HUES64 (cell line): ENCODE measurements around the gene DYSF.

Experiments
- H3K27ac ChIP-seq: 2 replicates; pipeline ENCODE4 v1.7.0; 2013; ENCODE audit warnings: low read depth, low read length, inconsistent platforms
- H3K27me3 ChIP-seq: 2 replicates; pipeline ENCODE4 v1.6.1; 2013; ENCODE audit warnings: mild to moderate bottlenecking, low read length; ENCODE audit not compliant: insufficient read depth
- H3K36me3 ChIP-seq: 2 replicates; pipeline ENCODE4 v1.6.1; 2013; ENCODE audit warnings: mild to moderate bottlenecking, low read length; ENCODE audit not compliant: insufficient read depth
- H3K4me1 ChIP-seq: 2 replicates; pipeline ENCODE4 v1.6.1; 2013; ENCODE audit warnings: mild to moderate bottlenecking, low read length, moderate library complexity; ENCODE audit not compliant: insufficient read depth
- H3K4me3 ChIP-seq: 2 replicates; pipeline ENCODE4 v1.5.1; 2013; ENCODE audit warnings: mild to moderate bottlenecking, low read length, moderate library complexity
- H3K9ac ChIP-seq: 2 replicates; pipeline ENCODE4 v1.6.1; 2013; ENCODE audit warnings: mild to moderate bottlenecking, low read depth, low read length
- H3K9me3 ChIP-seq: 2 replicates; pipeline ENCODE4 v1.6.1; 2013; ENCODE audit warnings: low read depth, low read length; ENCODE audit not compliant: insufficient read depth
- WGBS: fragments of 150-250, 120-280 bp; methylation state at CpG from one replicate; pipeline ENCODE4 v1.1.7; 2013; ENCODE audit warnings: missing lambda C conversion rate; 5-methylcytosine and 5-hydroxymethylcytosine counted together

DYSF gene

DNA sequence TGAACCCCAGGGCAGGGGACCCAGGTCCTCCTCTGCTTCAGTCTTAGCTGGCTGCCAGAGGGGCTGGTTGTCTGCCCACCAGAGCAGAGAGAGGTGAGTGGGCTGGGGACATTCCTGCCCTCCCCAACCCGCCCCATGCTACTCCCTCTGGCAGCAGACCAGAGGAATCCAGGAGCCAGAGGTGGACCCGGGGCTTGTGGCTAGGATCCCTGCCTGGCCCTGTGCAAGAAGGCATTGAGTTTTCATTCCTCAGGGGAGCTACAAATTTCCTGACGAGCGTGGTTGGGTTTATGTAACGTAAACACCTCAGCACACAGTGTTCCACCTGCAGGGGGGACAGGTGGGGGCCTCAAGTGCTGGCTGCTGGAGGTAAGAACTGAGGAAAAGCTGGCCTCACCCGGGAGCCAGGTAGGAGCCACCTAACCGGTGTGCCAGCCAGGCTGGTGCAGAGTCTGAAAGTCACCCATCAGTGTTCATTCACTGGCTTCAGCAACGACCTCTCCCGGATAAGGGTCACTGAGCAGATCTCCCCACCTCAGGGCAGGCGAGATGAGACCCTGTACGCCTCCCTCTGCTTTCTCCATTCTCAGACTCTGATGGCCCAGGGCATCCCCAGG, 246.8 kb downstream of the DYSF start:
- Histone ChIP-seq H3K9ac (no peak overlapping the region), H3K4me3 (no peak overlapping the region), H3K4me1 (0 out of 2 replicates have a peak, but pooled peaks cover under 1% of the 10 kb centered on the region), H3K36me3 (no peaks in the 10 kb centered on the region), H3K27ac (no peak overlapping the region), H3K27me3 (no peaks in the 10 kb centered on the region), H3K9me3 (peaks cover 7% of the 10 kb centered on the region; the same call in 1 of the 2 replicates)
- WGBS: 86% methylated on average over 10 of the region's 11 CpGs

DNA sequence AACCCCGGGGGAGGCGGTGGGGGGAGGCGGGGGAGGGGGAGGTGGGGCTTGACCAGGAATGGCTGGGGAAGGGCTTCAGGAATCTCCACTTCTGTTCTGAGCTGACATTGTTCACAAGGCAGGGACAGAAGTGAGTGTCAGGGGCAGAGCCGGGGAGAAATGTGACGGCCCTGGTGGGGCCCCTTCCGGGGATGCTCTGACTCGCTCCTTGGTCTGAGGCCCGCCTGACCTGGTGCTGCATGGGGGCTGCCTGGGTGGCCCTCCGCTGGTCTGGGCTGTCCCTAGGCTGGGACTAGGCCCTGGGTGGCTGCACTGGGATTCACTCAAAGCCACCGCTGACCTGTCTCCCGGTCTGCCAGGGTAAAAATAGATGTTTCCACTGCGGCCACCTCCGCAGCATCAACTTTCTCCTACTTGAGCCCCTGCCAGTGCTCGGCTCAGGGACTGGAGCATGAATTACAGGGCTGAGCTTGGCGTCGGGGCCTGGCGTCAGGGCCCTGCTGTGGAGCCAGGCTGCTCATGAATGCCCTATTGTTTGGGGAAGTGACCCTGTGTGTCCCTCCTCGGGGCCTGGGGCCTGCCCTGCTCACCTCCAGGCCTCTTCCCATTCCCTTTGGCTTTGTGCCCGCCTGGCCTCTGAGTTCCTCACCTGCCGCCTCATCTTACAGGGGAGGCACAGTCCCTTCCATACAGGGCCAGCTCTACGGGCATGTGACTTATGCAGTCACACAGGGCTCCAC, 247.5 kb downstream of the DYSF start:
- WGBS: 89% methylated on average over 18 of the region's 21 CpGs
- Histone ChIP-seq H3K27ac (no peak overlapping the region), H3K4me1 (no peaks in the 10 kb centered on the region), H3K36me3 (no peaks in the 10 kb centered on the region), H3K27me3 (no peaks in the 10 kb centered on the region), H3K9me3 (peaks cover 7% of the 10 kb centered on the region; the same call in 1 of the 2 replicates), H3K4me3 (no peak overlapping the region), H3K9ac (no peak overlapping the region)

DNA sequence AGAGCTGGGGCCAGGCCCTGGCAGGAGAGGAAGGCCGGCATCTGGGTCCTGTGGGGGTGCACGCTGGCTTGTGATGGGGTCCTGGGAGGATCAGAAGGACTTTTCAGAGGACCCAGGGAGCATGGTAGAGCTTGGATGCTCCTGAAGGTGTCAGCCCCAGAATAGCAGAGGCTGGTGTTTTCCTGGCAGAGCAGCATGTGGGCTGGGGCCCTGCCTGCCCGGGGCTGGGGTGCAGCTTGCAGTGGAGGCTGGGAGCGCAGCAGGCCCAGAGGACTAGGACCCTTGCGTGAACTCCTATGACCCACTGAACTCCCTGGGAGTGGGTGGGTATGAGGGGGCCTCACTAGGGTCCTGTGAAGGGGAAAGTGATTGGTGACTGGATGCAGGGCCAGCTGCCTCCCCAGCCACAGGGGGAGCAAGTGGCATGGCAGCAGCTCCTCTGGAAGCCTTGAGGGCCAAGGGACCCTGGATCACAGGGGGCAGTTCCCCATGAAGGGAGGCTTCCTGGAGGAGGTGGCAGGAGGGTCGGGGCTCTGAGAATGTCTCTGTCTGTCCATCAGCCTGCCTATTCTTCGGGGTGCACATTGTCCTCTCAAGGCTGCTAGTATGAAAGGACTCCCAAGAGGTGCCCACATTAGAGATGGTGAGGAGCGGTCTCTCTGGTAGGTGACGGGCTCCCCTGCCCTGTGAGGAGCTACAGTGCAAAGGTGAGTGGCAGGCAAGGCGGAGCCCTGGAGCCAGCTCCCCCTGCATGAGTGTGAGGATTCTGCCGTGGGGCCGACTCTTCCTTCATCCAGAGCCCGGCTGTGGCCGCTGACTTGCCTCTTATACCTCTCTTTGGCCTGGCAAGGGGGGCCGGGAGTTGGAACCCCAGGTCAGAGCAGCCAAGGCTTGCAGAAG, 249.0 kb downstream of the DYSF start:
- H3K27me3 ChIP-seq: no peaks in the 10 kb centered on the region
- no peak overlapping the region for H3K9ac ChIP-seq
- peaks cover 7% of the 10 kb centered on the region; the same call in 1 of the 2 replicates for H3K9me3 ChIP-seq
- H3K4me1 ChIP-seq: no peaks in the 10 kb centered on the region
- no peak overlapping the region for H3K27ac ChIP-seq
- no peaks in the 10 kb centered on the region for H3K36me3 ChIP-seq
- H3K4me3 ChIP-seq: no peak overlapping the region
- WGBS: 84% methylated on average over 15 of the region's 15 CpGs

DNA sequence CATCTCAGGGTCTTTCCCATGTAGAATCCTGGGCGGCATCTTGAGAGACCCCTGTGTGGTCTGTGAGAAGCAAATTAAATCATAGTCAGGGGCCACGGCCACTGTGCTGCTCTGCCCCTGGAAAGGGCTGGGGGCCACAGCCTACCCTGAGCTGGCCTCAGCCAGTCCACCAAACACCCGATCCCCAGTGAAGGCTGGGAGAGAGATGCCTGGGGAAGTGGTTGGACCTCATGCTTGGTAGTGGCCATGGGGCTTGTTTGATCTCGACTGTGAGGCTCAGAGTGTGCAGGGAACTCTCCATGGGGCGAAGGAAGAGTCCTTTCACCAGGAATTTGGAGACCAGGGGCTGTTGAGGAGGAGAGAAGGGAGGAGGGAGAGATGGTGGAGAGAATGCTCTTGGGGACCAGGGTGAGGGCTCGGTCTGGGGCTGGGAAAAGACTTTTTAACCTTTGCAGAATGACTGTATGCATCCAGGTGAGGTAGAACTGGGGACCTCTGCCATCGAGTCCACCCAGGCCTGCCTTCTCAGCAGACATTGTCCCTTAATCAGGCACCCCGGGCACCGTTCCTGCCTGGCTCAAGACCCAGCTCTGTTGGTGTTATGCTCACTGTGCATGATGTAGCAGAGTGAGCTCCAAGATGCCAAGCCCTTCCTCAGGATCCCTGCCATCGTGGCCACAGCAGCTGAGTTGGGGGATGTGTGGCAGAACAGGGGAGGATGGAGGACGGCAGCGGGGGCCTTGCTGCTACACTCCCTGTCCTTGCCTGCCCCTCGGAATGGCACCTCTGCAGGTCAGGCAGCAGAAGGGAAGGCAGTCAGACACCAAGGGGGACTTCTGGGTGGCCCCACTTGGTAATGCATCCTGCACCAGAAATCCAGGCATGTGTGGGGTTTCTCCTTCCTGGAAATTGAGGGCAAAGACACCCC, 249.9 kb downstream of the DYSF start:
- 86% methylated on average over 13 of the region's 13 CpGs for whole genome bisulfite sequencing
- Histone ChIP-seq H3K4me1 (no peaks in the 10 kb centered on the region), H3K9me3 (peaks cover 2% of the 10 kb centered on the region; the same call in 1 of the 2 replicates), H3K36me3 (no peaks in the 10 kb centered on the region), H3K27me3 (no peaks in the 10 kb centered on the region), H3K4me3 (no peak overlapping the region), H3K9ac (no peak overlapping the region), H3K27ac (no peak overlapping the region)

DNA sequence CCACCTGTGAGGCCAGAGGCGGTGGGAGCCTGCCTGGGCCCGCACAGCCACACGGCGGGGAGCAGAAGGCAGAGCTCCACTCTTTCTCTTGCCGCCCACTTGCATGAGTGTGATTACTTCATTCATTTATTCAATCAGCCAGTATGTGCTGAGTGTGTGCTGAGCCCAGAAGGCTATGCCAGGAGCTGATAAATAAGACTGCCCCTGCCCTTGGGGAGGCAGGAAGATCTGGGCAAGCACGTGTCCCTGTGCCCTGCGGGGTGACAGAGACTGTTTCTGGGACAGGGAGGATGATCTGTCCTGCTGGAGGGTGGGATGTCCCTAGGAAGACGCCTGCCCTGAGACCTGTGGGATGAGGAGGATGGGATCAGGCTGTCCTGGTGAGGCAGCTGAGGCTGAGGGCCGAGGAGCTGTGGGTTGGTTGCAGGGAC, 250.8 kb downstream of the DYSF start:
- Histone ChIP-seq H3K4me1 (no peaks in the 10 kb centered on the region), H3K27ac (no peak overlapping the region), H3K9ac (no peak overlapping the region), H3K36me3 (no peaks in the 10 kb centered on the region), H3K27me3 (no peaks in the 10 kb centered on the region), H3K9me3 (no peaks in the 10 kb centered on the region), H3K4me3 (no peak overlapping the region)
- WGBS: 88% methylated on average over 9 of the region's 9 CpGs

DNA sequence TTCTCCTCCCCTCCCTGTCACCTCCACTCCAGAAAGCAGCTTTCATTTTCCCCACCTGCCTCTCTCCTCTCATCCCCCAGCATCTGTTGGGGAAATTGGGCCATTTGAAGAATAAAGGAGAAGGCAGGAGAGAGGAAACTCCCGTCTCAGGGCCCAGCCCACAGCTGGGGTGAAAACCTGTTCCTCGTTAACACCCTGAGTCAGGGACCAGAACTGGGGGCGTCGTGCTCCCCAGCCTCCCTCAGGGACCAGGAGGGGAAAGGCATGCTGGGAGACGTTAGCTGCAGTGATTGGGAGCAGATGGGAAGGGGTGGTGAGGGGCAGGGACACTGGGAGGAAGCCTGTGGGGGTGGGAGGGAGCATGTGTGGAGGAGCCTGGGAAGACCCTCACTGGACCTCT, 251.3 kb downstream of the DYSF start:
- H3K4me3 ChIP-seq: no peak overlapping the region
- WGBS: 88% methylated on average over 5 of the region's 5 CpGs
- H3K27me3 ChIP-seq: no peaks in the 10 kb centered on the region
- no peaks in the 10 kb centered on the region for H3K36me3 ChIP-seq
- no peak overlapping the region for H3K9ac ChIP-seq
- no peaks in the 10 kb centered on the region for H3K4me1 ChIP-seq
- H3K9me3 ChIP-seq: no peaks in the 10 kb centered on the region
- no peak overlapping the region for H3K27ac ChIP-seq

DNA sequence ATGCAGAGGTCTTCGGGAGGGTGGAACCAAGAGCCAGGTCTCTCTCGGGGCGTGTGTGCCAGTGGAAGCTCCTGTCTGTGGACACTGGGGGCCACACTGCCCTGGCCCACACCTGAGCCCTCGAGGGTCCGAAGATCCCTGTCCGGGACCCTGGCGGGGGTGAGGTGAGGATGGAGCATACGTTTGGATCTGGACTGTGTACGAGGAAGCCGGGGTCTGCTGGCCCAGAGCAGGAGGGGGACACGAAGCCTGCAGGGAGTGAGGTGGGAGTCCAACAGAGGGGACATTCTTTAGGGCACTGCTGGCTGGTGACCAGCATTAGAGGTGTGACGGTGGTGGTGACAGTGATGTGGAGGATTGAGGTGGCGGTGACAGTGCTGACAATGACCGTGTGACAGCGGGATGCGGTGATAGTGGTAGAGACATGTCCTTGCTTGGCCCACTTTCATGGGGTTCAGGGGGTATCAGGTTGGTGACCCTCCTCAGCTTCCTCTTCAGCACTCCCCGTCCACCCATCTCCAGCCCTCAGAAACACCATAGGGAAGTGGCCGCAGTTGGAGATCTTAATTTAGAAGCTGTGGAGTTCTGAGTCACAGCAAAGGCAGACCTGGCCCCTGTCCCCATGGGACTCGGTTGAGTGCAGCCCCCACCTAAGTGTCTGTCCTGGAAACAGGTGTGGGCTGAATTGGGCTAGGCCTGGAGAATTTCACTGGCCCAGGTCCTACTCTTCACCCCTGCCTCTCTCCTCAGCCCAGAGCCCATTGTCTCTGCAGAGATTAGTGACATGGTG, 252.0 kb downstream of the DYSF start:
- Histone ChIP-seq H3K9me3 (no peaks in the 10 kb centered on the region), H3K27me3 (no peaks in the 10 kb centered on the region), H3K27ac (no peak overlapping the region), H3K36me3 (no peaks in the 10 kb centered on the region), H3K4me1 (no peaks in the 10 kb centered on the region), H3K4me3 (no peak overlapping the region), H3K9ac (no peak overlapping the region)
- WGBS: 95% methylated on average over 19 of the region's 19 CpGs

DNA sequence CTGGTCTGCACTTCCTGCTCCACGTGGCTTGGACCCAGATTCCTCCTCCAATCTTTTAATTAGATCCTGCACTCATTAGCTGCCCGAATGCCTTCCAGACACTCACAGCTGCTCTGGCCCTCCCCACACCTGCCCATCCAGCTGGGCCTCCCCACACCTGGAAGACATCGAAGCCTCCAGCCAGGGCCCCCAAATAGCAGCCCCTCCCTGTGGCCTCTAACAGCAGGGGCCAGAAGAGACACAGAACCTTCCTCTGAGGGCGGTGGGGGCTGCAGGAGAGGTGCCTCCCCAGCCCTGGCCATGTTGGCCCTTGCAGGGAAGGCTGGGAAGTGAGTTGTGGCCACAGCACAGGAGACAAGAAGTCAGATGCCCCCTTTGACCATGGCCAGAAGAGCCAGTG, 252.8 kb downstream of the DYSF start:
- Histone ChIP-seq H3K36me3 (no peaks in the 10 kb centered on the region), H3K27me3 (no peaks in the 10 kb centered on the region), H3K27ac (no peak overlapping the region), H3K4me3 (no peak overlapping the region), H3K4me1 (no peaks in the 10 kb centered on the region), H3K9ac (no peak overlapping the region), H3K9me3 (no peaks in the 10 kb centered on the region)
- WGBS: 88% methylated on average over 4 of the region's 4 CpGs

DNA sequence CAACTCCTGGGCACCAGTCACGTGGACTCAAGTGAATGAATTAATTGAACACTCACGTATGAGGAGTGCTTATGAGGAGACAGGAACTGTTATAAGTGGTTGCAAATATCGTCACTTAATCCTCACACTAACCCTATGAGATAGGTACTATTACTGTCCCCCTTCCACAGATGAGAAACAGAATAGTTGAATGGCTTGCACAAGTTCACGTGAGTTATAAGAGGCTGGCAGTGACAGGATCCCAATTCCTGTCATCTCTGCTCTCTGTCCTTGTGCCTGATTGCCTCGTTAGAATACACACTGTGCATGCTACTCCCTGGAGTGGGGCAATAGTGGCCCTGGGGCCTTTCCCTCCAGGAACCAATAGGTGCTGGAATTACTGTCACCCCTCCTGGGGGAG, 253.5 kb downstream of the DYSF start:
- Histone ChIP-seq H3K4me3 (no peak overlapping the region), H3K4me1 (no peaks in the 10 kb centered on the region), H3K9ac (no peak overlapping the region), H3K27me3 (no peaks in the 10 kb centered on the region), H3K9me3 (no peaks in the 10 kb centered on the region), H3K27ac (no peak overlapping the region), H3K36me3 (no peaks in the 10 kb centered on the region)
- 84% methylated on average over 5 of the region's 5 CpGs for WGBS
